Left colon (tissue), 2 donors: ENCODE data around the gene FAM120A. TPM values are rescaled to one million over a fixed set of nuclear protein-coding genes. Genes with fewer than 3 reads are reported as not detected.
A peak's percentile ranks its signal among the peaks of the same experiment; 100 is the strongest.
"Not testable (repeated sequence)": the region's sequence is repeated elsewhere in the genome, so short reads cannot be mapped to it uniquely, and the experiment has no call there.

Experiments used
- ATAC-seq: fragments of 200-7000 bp; cut with Tn5 transposase; one replicate; pipeline ENCODE4 v1.9.1; 2020; ENCODE audit warnings: mild to moderate bottlenecking, moderate library complexity
- DNase-seq, 2 donors: peaks; one replicate each; pipeline ENCODE4 v3.0.0-alpha.2; 2020
- intact Hi-C, 2 donors: fragments of 100-400 bp; cut with DNase I in 1 of 2; cut with micrococcal nuclease in 1 of 2; formaldehyde crosslinking; loops; one replicate each; pipeline versions ENCODE4 v1.11.2 to v1.14.0; 2022; cut with DNase I, micrococcal nuclease
- total RNA-seq, 2 donors: library from RNA; stranded (reverse); fragmentation: NEBNext Ultra II Directional; extraction: Animal tissue kit (Norgen Biotek cat#: 25700); gene quantifications; one replicate each; pipeline ENCODE4 v1.2.1, GENCODE V29; 2021
- donor health status: DM: no; HTN: no; CAD: no.
- donor health status: DM: yes; HTN: yes; CAD: no.

Gene FAM120A
- total RNA-seq, 2 donors from 2014 or later, result 179 to 214 TPM

DNA sequence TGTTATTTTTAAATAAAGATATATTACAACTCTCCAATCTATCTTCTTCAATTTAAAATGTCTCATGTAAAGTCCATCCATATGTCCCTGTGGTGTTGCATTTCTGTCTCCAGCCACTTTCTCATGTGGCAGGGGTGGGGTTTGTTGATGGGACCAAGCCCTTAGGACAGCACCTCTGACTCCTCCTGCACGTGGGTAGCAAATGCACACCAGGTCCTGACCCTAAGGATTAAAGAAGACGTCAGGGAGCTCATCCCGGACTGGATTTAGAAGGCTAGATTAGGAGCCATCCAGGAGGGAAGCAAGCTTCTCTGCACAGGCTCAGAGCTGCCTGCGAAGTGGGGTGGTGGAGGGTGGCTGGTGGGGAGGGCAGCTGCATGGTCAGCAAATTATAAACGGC, 40.8 kb downstream of the FAM120A start:
- intact Hi-C loops, result no loop called here
- no peak for DNase-seq
- ATAC-seq, result no peak

DNA sequence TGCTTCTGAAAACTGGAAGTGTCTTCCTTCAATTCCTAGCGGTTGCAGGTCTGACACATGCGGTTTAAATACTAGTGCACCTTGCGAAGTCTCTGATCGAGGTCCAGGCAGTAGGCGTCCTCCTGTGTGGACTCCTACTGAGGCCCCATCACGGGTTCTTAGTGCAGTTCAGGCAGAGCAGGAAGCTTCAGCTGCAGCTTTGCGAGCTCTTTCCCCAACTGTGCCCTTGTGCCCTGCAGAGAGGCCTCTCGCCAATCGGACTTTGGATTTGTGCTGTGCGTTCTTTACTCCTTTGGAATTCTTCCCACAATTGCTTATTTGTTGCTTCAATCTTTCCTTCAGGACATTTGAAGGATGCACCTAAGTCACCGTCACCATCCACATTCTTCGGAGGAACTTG, 42.5 kb downstream of the FAM120A start:
- ATAC-seq (peak; percentile 44), DNase-seq (no peak)
- intact Hi-C loops, result no loop called here

DNA sequence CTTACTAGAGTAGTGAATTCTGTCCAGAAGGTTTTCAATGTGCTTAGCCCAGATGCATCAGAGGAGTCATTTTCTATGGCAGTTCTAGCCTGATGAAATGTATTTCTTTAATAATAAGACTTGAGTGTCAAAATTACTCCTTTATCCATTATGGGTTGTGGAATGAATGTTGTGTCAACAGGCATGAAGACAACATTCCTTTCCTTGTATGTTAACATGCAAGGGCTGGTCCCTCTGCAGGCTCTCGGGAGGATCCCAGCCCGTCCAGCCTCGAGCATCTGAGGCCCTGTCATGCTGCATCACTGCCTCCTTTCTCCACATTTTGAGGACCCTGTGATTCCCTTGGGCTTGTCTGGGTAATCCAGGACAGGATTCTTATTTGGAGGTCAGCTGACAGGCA, 44.8 kb downstream of the FAM120A start:
- no peak for DNase-seq
- intact Hi-C loops, result no loop called here

DNA sequence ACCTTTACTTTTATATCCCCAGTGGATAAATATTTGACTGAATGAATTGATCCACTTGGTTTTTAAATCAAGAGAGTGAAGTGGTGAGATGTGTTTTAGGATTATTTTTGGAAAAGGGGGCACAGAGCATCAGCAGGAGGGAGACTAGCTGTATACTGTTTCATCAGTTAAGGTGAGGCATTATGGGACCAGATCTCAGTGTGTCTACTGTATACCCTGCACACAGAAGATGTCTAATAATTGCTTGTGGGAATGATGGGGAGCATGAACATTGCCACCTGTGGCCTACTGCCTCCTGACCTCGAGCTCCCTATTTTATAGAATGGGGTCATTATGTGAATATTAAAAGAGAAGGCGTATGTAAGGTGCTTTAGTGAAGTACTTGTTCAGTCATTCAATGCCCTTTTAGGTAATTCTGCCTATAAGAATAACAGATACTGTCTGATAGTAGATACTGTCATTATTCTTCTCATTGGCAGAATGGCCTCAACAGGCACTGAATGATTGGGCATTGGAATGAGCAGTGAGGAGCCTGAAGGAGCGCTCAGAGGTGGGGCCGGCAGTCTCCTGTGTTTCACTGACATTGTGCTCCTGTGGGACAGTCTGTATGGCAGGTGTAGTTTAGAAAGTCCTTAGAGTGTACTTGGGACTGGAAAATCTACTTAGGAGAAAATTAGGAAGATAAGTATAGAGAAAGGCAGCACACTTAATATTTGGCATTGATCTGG, 49.2 kb downstream of the FAM120A start:
- DNase-seq (no peak), ATAC-seq (no peak)
- intact Hi-C loops, result loop anchor here in 1 of 2 donors (10.0 kb wide), 1 partner anchor 46 kb away; the partner anchor contains the start of genes FAM120A and FAM120AOS

More for the DNA sequence above, 44.8 kb downstream of the FAM120A start:
- ATAC-seq, result no peak

DNA sequence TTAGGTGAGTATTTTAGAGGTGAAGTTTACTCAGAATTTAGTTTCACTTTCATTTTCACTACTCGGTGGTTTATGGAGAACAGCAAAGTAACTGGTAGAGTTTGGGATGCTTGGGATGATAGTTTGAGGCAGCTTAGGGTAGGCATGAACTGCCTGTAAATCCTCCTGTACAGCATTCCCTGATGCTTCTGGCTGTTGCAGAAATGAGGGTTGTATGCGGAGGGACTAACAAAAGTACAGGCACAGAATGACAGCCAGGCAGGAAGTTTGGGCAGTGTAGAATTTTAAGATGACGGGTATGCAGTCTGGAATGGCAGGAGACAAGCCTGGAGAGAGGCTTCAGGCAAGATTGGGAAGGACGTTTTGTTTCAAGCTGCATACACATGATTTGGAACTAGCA, 49.9 kb downstream of the FAM120A start:
- intact Hi-C loops, result loop anchor here in 1 of 2 donors (10.0 kb wide), 1 partner anchor 47 kb away; the partner anchor contains the start of genes FAM120A and FAM120AOS
- DNase-seq, result no peak
- peak; percentile 30 for ATAC-seq

DNA sequence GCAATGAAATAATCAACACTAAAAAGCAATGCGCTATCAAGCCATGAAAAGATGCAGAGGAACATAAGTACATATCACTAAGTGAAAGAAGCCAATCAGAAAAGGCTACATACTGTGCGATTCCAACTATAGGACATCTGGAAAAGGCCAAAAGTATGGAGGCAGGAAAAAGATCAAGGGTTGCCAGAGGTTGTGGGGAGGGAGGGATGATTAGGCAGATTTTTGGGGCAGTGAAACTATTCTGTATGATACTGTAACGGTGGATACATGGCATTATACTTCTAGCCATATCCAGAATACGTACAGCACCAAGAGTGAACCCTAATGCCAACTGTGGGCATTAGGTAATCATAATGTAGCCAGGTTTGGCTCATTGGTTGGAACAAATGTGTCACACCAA, 51.9 kb downstream of the FAM120A start:
- no peak for ATAC-seq
- intact Hi-C loops, result loop anchor here in 1 of 2 donors (10.0 kb wide), 1 partner anchor 49 kb away; the partner anchor contains the start of genes FAM120A and FAM120AOS
- no peak for DNase-seq

DNA sequence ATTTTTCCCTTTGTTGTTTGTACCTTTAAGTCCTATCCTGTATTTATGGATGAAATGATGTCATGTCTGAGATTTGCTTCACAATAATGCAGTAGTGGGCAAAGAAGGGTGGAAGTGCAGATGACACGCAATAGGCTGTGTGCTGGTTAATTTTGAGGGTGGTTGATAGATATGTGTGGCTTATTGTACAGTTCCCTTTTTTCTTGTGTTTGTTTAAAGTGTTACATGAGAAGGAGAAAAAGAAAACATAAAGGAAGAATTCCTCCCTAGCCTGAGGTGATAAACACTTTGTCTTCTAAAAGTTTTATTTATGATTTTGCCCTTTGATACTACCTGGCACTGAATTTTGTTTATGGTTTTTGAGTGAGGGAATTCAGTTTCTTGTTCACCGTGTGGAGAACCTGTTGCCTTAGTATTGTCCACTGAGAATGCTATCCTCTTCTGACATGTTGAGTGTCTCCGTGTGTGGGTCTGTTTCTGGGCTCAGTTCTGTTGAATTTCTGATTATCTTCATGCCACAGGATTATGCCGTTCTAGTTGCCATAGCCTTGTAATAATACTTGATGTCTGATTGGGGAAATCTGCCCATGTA, 54.2 kb downstream of the FAM120A start:
- DNase-seq (no peak), ATAC-seq (peak; percentile 62)
- intact Hi-C loops, result loop anchor here in 1 of 2 donors (10.0 kb wide), 1 partner anchor 51 kb away; the partner anchor contains the start of genes FAM120A and FAM120AOS

DNA sequence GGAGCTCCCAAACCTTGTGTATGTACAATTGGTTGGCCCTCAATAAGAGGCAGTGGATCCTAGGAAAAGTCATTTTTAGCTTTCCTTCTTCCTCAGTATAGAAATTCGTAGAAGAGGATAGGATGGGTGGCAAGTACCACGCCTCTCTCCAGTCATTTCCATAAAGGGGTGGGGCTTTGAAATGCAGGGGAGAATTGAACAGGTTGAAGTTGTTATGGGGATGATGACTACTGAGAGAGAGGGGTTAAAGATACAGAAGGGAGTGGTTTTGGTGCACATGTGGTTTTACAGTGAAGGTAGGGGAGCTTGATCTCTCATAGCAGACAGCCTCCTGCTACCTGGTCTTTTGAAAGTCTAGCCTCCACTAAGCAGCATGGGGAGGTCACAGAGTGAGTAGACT, 56.3 kb downstream of the FAM120A start:
- no peak for DNase-seq
- peak; percentile 17 for ATAC-seq
- intact Hi-C loops, result loop anchor here in 1 of 2 donors (10.0 kb wide), 1 partner anchor 53 kb away; the partner anchor contains the start of genes FAM120A and FAM120AOS

DNA sequence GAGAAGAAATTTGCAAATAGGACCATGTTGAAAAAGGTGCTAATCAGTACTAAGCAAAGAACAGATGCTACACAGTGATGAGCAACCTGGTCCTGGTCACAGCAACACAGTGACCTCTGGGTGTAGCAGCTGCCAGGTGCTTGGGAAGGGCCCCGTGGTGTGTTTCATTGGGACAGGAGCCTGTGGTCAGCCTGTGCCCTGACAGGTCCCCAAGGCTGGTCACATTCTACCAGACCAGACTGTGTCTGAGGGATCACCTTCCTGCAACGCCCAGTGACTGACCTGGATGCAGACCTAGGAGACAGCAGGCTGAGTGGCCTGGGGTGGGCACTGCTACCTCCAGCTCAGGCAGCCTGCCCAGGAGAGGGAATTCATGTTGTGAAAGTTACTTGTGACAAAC, 56.7 kb downstream of the FAM120A start:
- DNase-seq (no peak), ATAC-seq (no peak)
- intact Hi-C loops, result loop anchor here in 1 of 2 donors (10.0 kb wide), 1 partner anchor 53 kb away; the partner anchor contains the start of genes FAM120A and FAM120AOS

DNA sequence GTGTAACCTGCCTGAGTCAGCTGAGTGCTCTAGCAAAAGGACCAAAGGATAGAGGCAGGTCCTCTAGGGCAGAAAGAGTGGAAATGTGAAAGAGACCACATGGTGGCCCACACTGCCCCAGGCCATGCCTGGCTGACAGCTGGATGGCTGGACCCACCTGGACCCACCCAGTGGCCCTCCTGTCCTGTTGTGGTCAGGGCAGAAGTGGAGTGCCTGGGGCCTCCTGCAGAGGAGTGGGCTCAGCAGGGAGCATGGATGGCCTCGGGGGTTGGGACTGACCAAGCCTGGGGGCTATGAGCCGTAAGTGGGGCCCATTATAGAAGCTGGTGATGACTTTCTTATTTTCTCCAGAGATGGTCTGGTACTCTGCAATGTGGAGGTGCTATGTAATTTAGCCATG, 57.6 kb downstream of the FAM120A start:
- intact Hi-C loops, result loop anchor here in 1 of 2 donors (10.0 kb wide), 1 partner anchor 54 kb away; the partner anchor contains the start of genes FAM120A and FAM120AOS
- DNase-seq, result no peak
- ATAC-seq, result no peak

DNA sequence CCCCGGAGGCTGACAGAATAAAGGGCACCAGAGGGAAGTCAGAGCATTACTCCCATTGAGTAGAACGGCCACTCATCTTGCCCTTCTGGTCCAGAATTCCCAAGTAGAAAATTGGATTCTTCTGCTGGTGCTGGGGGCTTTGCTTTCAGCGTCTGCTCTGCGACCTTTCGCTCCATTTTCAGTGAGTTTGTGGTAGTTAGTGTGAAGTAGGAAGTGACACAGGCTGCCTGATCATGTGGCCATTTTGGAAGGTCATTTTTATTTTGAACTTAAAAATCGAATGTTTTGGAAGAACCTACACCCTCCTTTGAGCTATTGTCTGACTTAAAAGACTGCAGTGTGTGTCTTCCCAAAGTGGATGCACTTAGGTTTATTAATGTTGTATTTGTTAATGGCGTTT, 58.6 kb downstream of the FAM120A start:
- DNase-seq, result no peak
- ATAC-seq, result no peak
- intact Hi-C loops, result no loop called here

DNA sequence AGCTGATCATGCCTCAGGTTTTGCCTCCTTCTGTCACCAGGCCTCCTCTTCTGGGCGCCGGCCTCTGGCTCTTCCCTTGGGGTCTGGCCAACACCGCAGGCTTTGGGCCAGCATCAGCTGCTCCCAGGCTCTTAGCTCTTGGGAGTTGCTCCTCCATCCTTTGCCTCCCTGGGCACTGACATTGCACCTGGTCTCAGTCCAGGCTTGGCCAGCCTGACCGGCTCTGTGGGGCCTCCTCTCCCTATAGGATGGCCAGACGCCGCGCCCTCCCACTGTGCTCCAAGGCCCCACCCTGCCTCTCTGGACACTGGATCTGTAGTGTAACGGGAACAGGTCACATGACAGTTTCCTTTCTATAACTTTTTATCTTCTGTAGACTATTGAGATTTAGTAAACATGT, 59.7 kb downstream of the FAM120A start:
- DNase-seq (peak; percentile 28 to 47), ATAC-seq (peak; percentile 74)
- intact Hi-C loops, result not testable (repeated sequence)

DNA sequence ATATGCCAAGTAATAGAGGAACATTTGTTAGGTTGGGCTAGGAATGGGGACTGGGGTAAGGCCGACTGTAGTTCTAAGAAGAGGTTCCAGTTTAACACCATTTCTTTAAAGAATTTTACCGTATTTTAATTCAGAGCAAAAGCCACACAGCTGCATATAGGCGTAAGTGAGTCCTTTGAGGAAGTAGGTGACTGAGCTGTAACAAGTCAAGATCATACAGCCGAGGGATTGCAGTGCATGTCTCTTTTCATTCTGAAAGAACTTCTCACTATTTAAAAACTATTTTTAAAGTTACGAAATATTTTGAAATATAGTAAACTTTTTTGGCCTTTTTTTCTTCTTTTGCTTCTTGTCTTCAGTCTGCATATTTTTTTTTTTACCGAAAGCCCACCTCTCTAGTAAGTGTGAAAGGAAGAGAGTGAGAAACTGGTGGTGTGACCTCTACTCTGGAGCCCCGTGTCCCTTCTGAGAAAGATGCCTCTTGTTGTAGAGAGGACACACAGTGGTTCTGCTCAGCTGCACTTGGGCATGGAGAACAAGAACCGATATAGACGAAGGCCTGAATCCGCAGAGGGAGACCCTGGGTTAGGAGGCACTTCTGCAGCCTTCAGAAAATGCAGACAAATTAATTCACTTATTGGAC, 60.8 kb downstream of the FAM120A start:
- peak; percentile 27 for ATAC-seq
- DNase-seq, intact Hi-C loops: not testable (repeated sequence)

DNA sequence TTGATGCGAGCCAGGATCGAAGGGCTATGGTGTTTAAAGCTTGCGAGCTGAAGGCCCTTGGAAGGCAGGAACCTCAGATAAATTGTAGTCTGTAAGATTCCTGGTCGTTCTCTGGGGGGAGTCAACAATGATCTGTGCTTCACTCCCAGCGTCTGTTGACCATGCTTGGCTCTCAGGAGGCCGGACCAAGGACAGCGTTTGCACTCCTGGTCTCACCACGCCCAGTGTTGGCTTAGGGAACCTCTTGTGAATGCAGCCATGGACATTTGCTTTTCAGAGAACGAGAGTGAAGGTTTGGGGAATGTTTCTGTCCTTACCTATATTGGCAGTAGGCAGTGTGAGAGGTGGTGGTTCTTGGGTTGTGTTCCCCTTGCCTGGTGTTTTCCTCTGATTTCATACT, 62.1 kb downstream of the FAM120A start:
- ATAC-seq, result no peak
- intact Hi-C loops, result no loop called here

DNA sequence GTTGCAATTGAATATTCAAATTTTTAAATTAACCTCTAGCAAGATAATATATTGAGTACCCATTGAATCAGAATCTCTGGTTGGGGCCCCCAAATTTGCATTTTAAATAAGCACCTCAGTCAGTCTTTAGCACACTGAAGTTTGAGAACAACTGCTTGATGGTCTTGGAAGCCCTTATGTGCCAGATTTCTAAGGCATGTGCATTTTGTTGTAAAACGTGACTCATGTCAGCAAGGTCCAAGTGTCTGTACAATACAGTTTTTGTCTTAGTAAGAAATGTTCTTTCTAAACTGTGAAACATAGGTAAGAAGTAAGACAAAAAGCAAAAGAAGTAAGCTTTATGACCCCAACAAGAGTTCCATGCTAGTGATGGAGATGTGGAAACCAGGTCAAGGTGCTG, 65.8 kb downstream of the FAM120A start:
- intact Hi-C loops, result no loop called here
- ATAC-seq (no peak), DNase-seq (no peak)

More for the DNA sequence above, 62.1 kb downstream of the FAM120A start:
- DNase-seq, result no peak

DNA sequence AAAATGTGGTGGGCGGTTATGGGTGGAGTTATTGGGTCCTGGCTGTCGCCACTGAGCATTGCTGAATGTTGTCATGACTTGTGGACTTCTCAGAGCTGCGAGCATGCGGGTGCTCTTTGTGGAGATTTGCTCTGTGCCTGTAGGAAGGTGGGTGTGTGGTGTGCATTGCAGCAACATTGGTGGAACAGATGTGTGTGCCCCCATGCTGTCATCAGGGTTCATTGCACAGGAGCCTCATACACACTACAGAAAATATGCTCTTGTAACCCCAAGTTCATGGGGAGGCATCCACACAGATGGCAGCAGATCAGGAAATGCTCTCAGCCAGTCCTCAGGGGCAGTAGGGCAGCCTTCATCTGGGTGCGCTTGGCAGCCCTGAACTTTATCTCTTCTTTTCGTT, 69.0 kb downstream of the FAM120A start:
- ATAC-seq, result peak; percentile 44
- intact Hi-C loops, result no loop called here
- no peak for DNase-seq

DNA sequence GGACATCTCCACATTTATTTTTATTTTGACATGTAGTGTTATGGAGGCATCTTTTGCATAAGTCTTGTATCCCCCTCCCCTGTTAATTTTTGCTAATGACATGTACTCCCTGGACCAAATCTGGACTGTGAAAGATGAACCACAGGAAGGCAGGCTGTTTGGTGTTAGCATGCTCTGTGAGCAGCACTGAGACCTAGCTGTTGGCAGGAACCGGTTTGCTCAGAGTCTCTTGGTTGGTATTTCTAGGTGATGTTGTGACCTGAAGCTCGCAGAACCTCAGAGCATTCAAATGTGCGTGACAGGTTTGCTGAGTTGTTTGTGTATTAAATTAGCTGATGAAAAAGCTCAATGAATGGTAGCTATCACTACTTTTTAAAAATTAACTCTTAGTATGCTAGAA, 71.3 kb downstream of the FAM120A start:
- no peak for ATAC-seq
- no peak for DNase-seq
- intact Hi-C loops, result no loop called here

DNA sequence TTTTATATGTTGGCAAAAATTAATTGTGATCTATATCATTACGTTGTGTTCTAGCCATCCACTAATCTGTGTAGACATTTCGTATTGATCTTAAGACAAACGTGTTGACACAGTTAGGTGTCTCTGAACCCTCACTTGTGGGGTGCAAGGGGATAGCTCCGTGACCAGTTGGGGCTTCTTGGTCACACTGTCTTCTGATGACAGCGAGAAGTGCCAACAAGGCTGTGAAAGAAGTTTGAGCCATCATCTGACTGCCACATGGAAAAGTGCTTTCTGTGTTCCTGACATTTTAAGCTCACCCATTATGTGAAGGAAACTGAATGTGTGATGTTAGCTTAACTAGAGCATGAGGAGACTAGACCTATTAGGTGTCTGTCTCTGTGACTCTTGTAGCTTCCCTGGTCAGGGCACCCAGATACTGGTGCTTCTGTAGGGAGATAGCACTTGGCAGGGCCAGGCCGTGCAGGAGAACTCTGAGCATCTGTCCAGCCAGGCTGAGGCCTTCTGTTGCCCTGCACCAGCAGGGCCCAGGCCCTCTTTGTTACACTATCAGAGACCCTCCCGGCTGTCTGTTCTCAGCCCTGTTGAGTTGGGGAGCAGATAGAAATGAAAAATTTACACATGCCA, 72.1 kb downstream of the FAM120A start:
- ATAC-seq, result no peak
- intact Hi-C loops, result no loop called here

DNA sequence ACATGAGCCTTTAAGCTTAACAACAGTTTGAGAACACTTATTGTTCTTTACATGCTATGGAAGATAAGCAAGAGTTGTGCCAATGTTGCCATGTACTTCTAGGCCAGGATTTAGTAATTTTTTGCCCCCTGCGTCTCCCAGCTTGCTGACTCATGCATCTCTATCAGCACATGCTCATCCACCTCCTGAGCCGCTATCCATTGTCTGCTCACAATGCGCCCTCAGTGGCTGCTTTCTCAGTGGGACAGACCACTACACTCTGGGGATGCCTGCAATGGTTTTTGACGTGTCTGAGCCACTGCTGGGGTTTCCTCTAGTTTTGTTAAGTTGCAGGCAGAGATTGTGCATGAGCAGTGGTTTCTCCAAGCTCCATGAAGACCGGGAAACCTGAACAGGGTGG, 74.0 kb downstream of the FAM120A start:
- ATAC-seq (no peak), DNase-seq (no peak)
- intact Hi-C loops, result no loop called here

More for the DNA sequence above, 72.1 kb downstream of the FAM120A start:
- DNase-seq, result no peak
